Gastroesophageal sphincter (tissue), 3 donors: ENCODE data around the gene SGCD.

Experiments
- CTCF ChIP-seq, 4 experiments: fragments of 200-600 bp in 2 of 4; fragments of 450-650 bp in 2 of 4; sonication (generic) in 1 of 4; IDR thresholded peaks; one replicate each; pipeline ENCODE4 v1.5.1; 2017 to 2019; ENCODE audit warnings: antibody characterized with exemption in 4 of 4, mild to moderate bottlenecking in 2 of 4, moderate library complexity in 2 of 4
- EP300 ChIP-seq: sonication (generic); formaldehyde crosslinking; IDR thresholded peaks from one replicate; pipeline ENCODE4 v1.6.1; 2017; ENCODE audit warnings: antibody characterized with exemption, mild to moderate bottlenecking

GRCh38 chr5:156379206-156379605, 52.2 kb downstream of the SGCD start:
- no peak for TF ChIP-seq CTCF (IDR thresholded peaks at IDR 0.05)
- TF ChIP-seq EP300: no peak
